Stomach (tissue), 4 donors: Measurements from ENCODE around the gene GPR25.

Experiments
- EP300 ChIP-seq: sonication (generic); formaldehyde crosslinking; IDR thresholded peaks from one replicate; pipeline ENCODE4 v1.6.1; 2017; ENCODE audit warnings: antibody characterized with exemption
- POLR2A ChIP-seq, 4 donors: fragments of 450-650 bp; IDR thresholded peaks; one replicate each; pipeline ENCODE4 v1.6.1; 2016; ENCODE audit warnings: antibody characterized with exemption in 4 of 4, control low read depth in 2 of 4, mild to moderate bottlenecking in 1 of 4, moderate library complexity in 1 of 4
- POLR2AphosphoS5 ChIP-seq, 3 donors: sonication (generic); formaldehyde crosslinking; IDR thresholded peaks; one replicate each; pipeline ENCODE4 v1.6.1; 2016; ENCODE audit warnings: antibody characterized with exemption in 3 of 3
- TF ChIP-seq, protein P1 (sequence below), 7 experiments: fragments of 450-650 bp in 4 of 7; fragments of 200-600 bp in 3 of 7; sonication (generic) in 3 of 7; IDR thresholded peaks; one replicate each; pipeline ENCODE4 v1.5.1; 2016 to 2019; ENCODE audit warnings: antibody characterized with exemption in 7 of 7, control low read depth in 2 of 7, mild to moderate bottlenecking in 1 of 7

DNA sequence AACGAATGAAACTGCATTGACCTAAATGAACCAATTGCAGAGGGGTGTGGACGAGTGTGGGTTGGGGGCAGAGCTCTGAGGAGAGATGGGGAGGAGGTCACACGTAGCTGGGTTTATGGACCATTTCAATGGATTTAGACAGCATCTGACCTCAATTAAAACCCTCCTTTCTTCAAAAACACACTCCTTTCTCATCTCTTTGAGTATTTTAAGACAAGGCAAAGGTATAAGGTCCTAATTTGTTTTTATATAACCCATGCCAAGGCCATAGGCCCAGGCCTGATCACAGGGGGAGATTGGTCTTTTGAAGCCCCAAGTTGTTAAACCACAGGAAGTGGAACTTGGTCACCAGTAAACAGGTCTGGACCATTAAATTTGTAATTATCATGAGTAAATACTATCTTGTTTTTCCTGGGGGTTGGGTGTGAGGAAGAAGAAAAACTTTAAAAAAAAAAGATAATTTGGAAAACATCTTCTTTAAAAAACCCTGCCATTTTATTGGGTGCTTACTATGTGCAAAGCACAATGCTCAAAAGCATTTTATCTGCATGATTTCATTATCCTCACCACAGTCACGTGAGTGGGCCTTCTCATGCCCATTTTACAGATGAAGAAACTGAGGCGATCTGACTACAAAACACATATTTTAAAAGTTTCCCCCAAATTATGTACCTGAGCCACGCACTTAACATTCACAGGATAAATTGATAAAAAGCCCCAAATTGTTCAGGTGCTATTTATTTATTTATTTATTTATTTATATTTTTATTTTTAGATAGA is 13.0 kb downstream of the GPR25 start:
- TF ChIP-seq POLR2AphosphoS5 (IDR thresholded peaks at IDR 0.05) = no peak
- TF ChIP-seq, protein P1, sequence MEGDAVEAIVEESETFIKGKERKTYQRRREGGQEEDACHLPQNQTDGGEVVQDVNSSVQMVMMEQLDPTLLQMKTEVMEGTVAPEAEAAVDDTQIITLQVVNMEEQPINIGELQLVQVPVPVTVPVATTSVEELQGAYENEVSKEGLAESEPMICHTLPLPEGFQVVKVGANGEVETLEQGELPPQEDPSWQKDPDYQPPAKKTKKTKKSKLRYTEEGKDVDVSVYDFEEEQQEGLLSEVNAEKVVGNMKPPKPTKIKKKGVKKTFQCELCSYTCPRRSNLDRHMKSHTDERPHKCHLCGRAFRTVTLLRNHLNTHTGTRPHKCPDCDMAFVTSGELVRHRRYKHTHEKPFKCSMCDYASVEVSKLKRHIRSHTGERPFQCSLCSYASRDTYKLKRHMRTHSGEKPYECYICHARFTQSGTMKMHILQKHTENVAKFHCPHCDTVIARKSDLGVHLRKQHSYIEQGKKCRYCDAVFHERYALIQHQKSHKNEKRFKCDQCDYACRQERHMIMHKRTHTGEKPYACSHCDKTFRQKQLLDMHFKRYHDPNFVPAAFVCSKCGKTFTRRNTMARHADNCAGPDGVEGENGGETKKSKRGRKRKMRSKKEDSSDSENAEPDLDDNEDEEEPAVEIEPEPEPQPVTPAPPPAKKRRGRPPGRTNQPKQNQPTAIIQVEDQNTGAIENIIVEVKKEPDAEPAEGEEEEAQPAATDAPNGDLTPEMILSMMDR (IDR thresholded peaks at IDR 0.05) = no peak
- no peak for TF ChIP-seq POLR2A (IDR thresholded peaks at IDR 0.05)
- TF ChIP-seq EP300 = no peak
